ENCODE data around the gene ETFB.

- TF ChIP-seq POLR2AphosphoS5 (IDR thresholded peaks at IDR 0.05; ENCODE audit: low read depth, low read length) (no peak), CTCF (IDR thresholded peaks at IDR 0.05) (no peak; the same call in 1 of the 2 replicates), REST (IDR thresholded peaks at IDR 0.05; ENCODE audit: insufficient read depth in 1 of 2, low read depth in 2 of 2, low read length in 1 of 2) (no peak)
Measured at GRCh38 chr19:51327066-51328001, 38.9 kb downstream of the ETFB start.

All from Panc1 (cell line).